GM12878 (cell line): ENCODE results near the gene BEST2. TPM values are rescaled to one million over a fixed set of nuclear protein-coding genes. Genes with fewer than 3 reads are reported as not detected.
A peak's percentile ranks its signal among the peaks of the same experiment; 100 is the strongest.

Experiments used
- CBX5 ChIP-seq: sonication (generic); IDR thresholded peaks from 2 replicates; pipeline ENCODE4 v1.6.1; 2016; ENCODE audit warnings: low read depth, moderate library complexity, mild to moderate bottlenecking, inconsistent platforms
- CEBPZ ChIP-seq: fragments of 150-350 bp; IDR thresholded peaks from 2 replicates; pipeline ENCODE4 v1.6.1; 2016; ENCODE audit warnings: low read depth, low read length
- CHD2 ChIP-seq: IDR thresholded peaks from 2 replicates; pipeline ENCODE4 v1.6.1; 2011; ENCODE audit warnings: low read depth, low read length, improper control_type of control experiment, borderline replicate concordance
- CREB1 ChIP-seq: IDR thresholded peaks from 2 replicates; pipeline ENCODE4 v1.6.1; 2012; ENCODE audit warnings: low read depth, mild to moderate bottlenecking, inconsistent platforms
- E2F4 ChIP-seq: IDR thresholded peaks from 2 replicates; pipeline ENCODE4 v1.6.1; 2012; ENCODE audit warnings: low read depth, low read length, improper control_type of control experiment
- FOS ChIP-seq: IDR thresholded peaks from 3 replicates; pipeline ENCODE4 v1.6.1; 2011; ENCODE audit warnings: borderline replicate concordance; ENCODE audit not compliant: insufficient read length; ENCODE audit errors: extremely low read depth
- JUND ChIP-seq: IDR thresholded peaks from 2 replicates; pipeline ENCODE4 v1.6.1; 2012; ENCODE audit warnings: low read depth, mild to moderate bottlenecking, low read length, improper control_type of control experiment, moderate library complexity
- LARP7 ChIP-seq: fragments of 450-650 bp; IDR thresholded peaks from 2 replicates; pipeline ENCODE4 v1.6.1; 2017; ENCODE audit warnings: mild to moderate bottlenecking
- MYC ChIP-seq: IDR thresholded peaks from 2 replicates; pipeline ENCODE4 v1.6.1; 2011; ENCODE audit warnings: mild to moderate bottlenecking, low read length, moderate library complexity, inconsistent platforms; ENCODE audit not compliant: insufficient read depth, insufficient replicate concordance, insufficient read length, severe bottlenecking
- PAX8 ChIP-seq: fragments of 450-650 bp; IDR thresholded peaks from 2 replicates; pipeline ENCODE4 v1.6.1; 2017; ENCODE audit warnings: mild to moderate bottlenecking, moderate library complexity
- PKNOX1 ChIP-seq: fragments of 450-650 bp; IDR thresholded peaks from 2 replicates; pipeline ENCODE4 v1.6.1; 2016; ENCODE audit warnings: mild to moderate bottlenecking
- RAD21 ChIP-seq: IDR thresholded peaks from 2 replicates; pipeline ENCODE4 v1.6.1; 2011; ENCODE audit warnings: mild to moderate bottlenecking, low read depth, low read length, moderate library complexity; ENCODE audit not compliant: insufficient read depth
- RAD51 ChIP-seq: fragments of 450-650 bp; IDR thresholded peaks from 2 replicates; pipeline ENCODE4 v1.6.1; 2016; ENCODE audit warnings: moderate library complexity, mild to moderate bottlenecking, inconsistent platforms
- SIX5 ChIP-seq: IDR thresholded peaks from 2 replicates; pipeline ENCODE4 v1.6.1; 2011; ENCODE audit warnings: mild to moderate bottlenecking, low read depth, low read length, moderate library complexity; ENCODE audit not compliant: severe bottlenecking
- SP1 ChIP-seq: IDR thresholded peaks from one replicate; pipeline ENCODE4 v1.6.1; 2011; ENCODE audit warnings: low read depth, low read length
- SREBF1 ChIP-seq: IDR thresholded peaks from 2 replicates; pipeline ENCODE4 v1.6.1; 2012; ENCODE audit warnings: mild to moderate bottlenecking, low read length
- STAT1 ChIP-seq: fragments of 450-650 bp; conservative IDR thresholded peaks from 2 replicates; pipeline ENCODE4 v1.6.1; 2014; ENCODE audit warnings: antibody characterized with exemption, mild to moderate bottlenecking
- STAT3 ChIP-seq: IDR thresholded peaks from 2 replicates; pipeline ENCODE4 v1.6.1; 2011; ENCODE audit warnings: low read depth, low read length, improper control_type of control experiment
- TBL1XR1 ChIP-seq: IDR thresholded peaks from 2 replicates; pipeline ENCODE4 v1.6.1; 2012; ENCODE audit warnings: low read depth, low read length, improper control_type of control experiment
- TCF7 ChIP-seq: IDR thresholded peaks from 2 replicates; pipeline ENCODE4 v1.6.1; 2014; ENCODE audit warnings: antibody characterized with exemption, borderline replicate concordance
- ZNF207 ChIP-seq: fragments of 450-650 bp; IDR thresholded peaks from 2 replicates; pipeline ENCODE4 v1.6.1; 2014; ENCODE audit warnings: antibody characterized with exemption, mild to moderate bottlenecking, borderline replicate concordance
- ZNF24 ChIP-seq: fragments of 450-650 bp; IDR thresholded peaks from 2 replicates; pipeline ENCODE4 v1.6.1; 2017; ENCODE audit warnings: antibody characterized with exemption, mild to moderate bottlenecking
- ZNF384 ChIP-seq: IDR thresholded peaks from 2 replicates; pipeline ENCODE4 v1.6.1; 2012; ENCODE audit warnings: low read depth, mild to moderate bottlenecking, low read length, improper control_type of control experiment, borderline replicate concordance
- ZSCAN29 ChIP-seq: fragments of 450-650 bp; IDR thresholded peaks from 2 replicates; pipeline ENCODE4 v1.6.1; 2017; ENCODE audit warnings: mild to moderate bottlenecking, moderate library complexity
- polyA plus RNA-seq, 11 experiments: library from polyadenylated mRNA; depleted of rRNA in 4 of 11; unstranded in 6 of 11; stranded (reverse) in 5 of 11; fragments of >200 nt; fragmentation: Nextera tagmentation in 4 of 11; fragmentation: Illumina TruSeq in 1 of 11; extraction: Ambion mirVana in 4 of 11; extraction: Trizol in 1 of 11; gene quantifications; 1 replicate in 1 of 11; 2 replicates in 10 of 11; pipeline versions ENCODE4 v1.2.1 to v1.2.3, GENCODE V29; 2011 to 2016; ENCODE audit warnings: inconsistent platforms in 2 of 11, missing spikeins in 2 of 11, low read depth in 1 of 11
- total RNA-seq, 4 experiments: library from RNA; depleted of rRNA in 3 of 4; stranded (reverse); fragments of >200 nt in 3 of 4; fragmentation: Illumina TruSeq in 1 of 4; extraction: Trizol in 1 of 4; gene quantifications; 2 replicates each; pipeline versions ENCODE4 v1.2.1 to v1.2.3, GENCODE V29; 2013 to 2021

Gene BEST2
- total and polyA plus RNA-seq, 10 of the 15 experiments (the other 5 are each of a cell fraction or from before 2014, with no cell fraction given) = not detected

- TF ChIP-seq CEBPZ (no peak), TCF7 (no peak), SIX5 (no peak), MYC (no peak), ZNF384 (no peak), SREBF1 (no peak), SP1 (peak; percentile 4), PKNOX1 (peak; percentile 75), LARP7 (0 out of 2 replicates have a peak, but pooled peaks have one; percentile 46), JUND (no peak), CBX5 (no peak), STAT1 (0 out of 2 replicates have a peak, but pooled peaks have one; percentile 19), PAX8 (0 out of 2 replicates have a peak, but pooled peaks have one; percentile 21), RAD21 (no peak), CHD2 (peak; percentile 74; the same call in 1 of the 2 replicates), E2F4 (no peak), ZSCAN29 (no peak), ZNF24 (no peak), ZNF207 (no peak), CREB1 (no peak), FOS (no peak), STAT3 (no peak), TBL1XR1 (no peak), RAD51 (no peak)
Observed at GRCh38 chr19:12778017-12778904, 26.7 kb downstream of the BEST2 start (continued).
